Spleen (tissue), 7 donors: ENCODE results near the gene UTP11.

Experiments
- POLR2A ChIP-seq, 3 donors: fragments of 450-650 bp; IDR thresholded peaks; one replicate each; pipeline ENCODE4 v1.5.1; 2017; ENCODE audit warnings: antibody characterized with exemption in 3 of 3, mild to moderate bottlenecking in 1 of 3
- TF ChIP-seq, protein P1 (sequence below), 11 experiments: fragments of 200-600 bp in 7 of 11; fragments of 450-650 bp in 4 of 11; sonication (generic) in 4 of 11; IDR thresholded peaks in 8 of 11; conservative IDR thresholded peaks in 3 of 11; 1 replicate in 7 of 11; 2 replicates in 4 of 11; pipeline versions ENCODE4 v1.4.0 to v1.8.0; 2016 to 2021; ENCODE audit warnings: antibody characterized with exemption in 11 of 11, inconsistent platforms in 4 of 11, mild to moderate bottlenecking in 1 of 11
- donor health status: DM: no; HTN: no; CAD: no; lungs with moderate emphysema.
- donor health status: DM: no; HTN: no; CAD: no.
- donor health status: DM: no; HTN: no; CAD: no.

DNA sequence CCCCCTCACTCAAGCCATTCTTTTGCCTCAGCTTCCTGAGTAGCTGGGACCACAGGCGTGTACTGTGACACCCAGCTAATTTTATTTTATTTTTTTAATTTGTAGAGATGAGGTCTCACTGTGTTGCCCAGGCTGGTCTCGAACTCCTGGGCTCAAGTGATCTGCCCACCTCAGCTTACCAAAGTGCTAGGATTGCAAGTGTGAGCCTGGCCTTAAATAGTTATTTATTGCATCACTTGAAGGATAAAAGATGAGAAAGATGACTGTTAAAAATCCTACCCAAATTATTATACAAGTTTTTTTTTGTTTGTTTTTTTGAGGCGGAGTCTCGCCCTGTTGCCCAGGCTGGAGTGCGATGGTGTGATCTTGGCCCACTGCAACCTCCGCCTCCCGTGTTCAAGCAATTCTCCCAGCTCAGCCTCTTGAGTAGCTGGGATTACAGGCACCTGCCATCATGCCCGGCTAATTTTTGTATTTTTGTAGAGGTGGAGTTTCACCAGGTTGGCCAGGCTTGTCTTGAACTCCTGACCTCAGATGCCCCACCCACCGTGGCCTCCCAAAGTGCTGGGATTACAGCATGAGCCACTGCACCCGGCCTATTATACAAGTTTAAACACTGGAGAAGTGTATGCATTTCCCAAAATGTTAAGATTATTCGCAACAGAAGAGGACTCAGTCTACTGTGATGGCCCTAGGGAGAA is 2.3 kb downstream of the UTP11 start:
- TF ChIP-seq, protein P1, sequence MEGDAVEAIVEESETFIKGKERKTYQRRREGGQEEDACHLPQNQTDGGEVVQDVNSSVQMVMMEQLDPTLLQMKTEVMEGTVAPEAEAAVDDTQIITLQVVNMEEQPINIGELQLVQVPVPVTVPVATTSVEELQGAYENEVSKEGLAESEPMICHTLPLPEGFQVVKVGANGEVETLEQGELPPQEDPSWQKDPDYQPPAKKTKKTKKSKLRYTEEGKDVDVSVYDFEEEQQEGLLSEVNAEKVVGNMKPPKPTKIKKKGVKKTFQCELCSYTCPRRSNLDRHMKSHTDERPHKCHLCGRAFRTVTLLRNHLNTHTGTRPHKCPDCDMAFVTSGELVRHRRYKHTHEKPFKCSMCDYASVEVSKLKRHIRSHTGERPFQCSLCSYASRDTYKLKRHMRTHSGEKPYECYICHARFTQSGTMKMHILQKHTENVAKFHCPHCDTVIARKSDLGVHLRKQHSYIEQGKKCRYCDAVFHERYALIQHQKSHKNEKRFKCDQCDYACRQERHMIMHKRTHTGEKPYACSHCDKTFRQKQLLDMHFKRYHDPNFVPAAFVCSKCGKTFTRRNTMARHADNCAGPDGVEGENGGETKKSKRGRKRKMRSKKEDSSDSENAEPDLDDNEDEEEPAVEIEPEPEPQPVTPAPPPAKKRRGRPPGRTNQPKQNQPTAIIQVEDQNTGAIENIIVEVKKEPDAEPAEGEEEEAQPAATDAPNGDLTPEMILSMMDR (IDR thresholded peaks at IDR 0.05 in 8 of 11, conservative IDR thresholded peaks at IDR 0.05 in 3 of 11): no peak
- no peak for TF ChIP-seq POLR2A (IDR thresholded peaks at IDR 0.05)
